Hepatocyte (in vitro differentiated cells): ENCODE data around the gene TREH.

Experiments
- EZH2 ChIP-seq: fragments of 200-600 bp; sonication (generic); IDR thresholded peaks from 2 replicates; pipeline ENCODE4 v1.6.1; 2016; ENCODE audit warnings: antibody characterized with exemption, mild to moderate bottlenecking, borderline replicate concordance
- TF ChIP-seq, protein P1 (sequence below): fragments of 200-600 bp; sonication (generic); IDR thresholded peaks from 2 replicates; pipeline ENCODE4 v1.5.1; 2016; ENCODE audit warnings: antibody characterized with exemption, mild to moderate bottlenecking; ENCODE audit not compliant: poor library complexity

DNA sequence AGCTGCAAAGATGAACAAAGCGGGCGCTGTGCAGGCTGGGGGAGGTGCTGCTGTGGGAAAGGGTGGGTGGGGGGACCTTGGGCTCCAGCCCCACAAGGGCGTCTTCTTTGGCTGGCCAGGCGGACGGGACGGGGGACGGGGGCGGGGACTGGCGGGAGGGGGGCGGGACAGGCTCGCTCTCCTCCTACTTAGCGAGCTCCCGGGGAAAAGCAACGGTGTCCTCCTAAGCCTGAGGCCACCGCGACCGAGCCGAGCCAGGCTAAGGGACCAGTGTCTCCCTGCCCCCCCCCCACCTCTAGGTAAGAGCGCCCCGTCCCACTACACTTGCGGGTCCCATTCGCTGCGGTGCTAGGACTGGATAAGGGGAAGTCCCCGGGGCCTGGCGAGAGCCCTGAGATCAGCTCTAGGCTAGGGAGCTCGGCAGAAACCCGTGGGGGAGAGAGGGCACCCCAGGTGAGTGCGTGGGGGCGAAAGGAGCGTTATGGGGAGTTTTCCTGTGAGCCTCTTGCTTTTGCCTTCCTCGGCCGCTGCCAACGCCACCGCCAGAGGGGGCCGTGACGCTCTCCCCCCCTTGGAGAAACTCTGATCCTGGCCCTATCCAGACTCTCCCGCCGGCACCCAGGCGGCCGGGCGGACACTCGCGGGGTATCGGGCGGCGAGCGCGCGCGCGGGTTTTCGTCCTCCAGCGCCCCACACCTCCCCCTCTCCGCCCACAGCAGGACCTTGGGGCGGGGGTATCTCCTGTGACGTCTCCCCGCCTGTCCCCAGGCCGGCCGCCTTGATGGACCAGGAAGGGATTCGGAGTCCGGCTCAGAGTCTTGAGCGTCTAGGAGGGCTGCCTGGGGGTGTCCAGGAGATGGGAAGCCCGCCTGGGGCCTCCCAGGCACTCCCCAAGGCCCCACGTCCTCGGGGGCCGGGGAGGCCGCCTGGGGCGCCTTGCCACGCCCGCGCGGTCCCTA is 71.8 kb downstream of the TREH start, which contains the start of gene PHLDB1:
- TF ChIP-seq, protein P1, sequence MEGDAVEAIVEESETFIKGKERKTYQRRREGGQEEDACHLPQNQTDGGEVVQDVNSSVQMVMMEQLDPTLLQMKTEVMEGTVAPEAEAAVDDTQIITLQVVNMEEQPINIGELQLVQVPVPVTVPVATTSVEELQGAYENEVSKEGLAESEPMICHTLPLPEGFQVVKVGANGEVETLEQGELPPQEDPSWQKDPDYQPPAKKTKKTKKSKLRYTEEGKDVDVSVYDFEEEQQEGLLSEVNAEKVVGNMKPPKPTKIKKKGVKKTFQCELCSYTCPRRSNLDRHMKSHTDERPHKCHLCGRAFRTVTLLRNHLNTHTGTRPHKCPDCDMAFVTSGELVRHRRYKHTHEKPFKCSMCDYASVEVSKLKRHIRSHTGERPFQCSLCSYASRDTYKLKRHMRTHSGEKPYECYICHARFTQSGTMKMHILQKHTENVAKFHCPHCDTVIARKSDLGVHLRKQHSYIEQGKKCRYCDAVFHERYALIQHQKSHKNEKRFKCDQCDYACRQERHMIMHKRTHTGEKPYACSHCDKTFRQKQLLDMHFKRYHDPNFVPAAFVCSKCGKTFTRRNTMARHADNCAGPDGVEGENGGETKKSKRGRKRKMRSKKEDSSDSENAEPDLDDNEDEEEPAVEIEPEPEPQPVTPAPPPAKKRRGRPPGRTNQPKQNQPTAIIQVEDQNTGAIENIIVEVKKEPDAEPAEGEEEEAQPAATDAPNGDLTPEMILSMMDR, result peak; percentile 49
- peak; percentile 55 for TF ChIP-seq EZH2
